Loucy (cell line): ENCODE measurements around the gene ECT2.

Source experiments
- CTCF ChIP-seq: fragments of 200-600 bp; sonication (generic); conservative IDR thresholded peaks from 2 replicates; pipeline ENCODE4 v1.5.1; 2014; ENCODE audit warnings: mild to moderate bottlenecking, antibody characterized with exemption, low read length
- EZH2phosphoT487 ChIP-seq: fragments of 200-600 bp; IDR thresholded peaks from 2 replicates; pipeline ENCODE4 v1.6.1; 2018; ENCODE audit warnings: antibody characterized with exemption, mild to moderate bottlenecking, moderate library complexity, borderline replicate concordance

GRCh38 chr3:172840463-172840862, 89.9 kb downstream of the ECT2 start:
- TF ChIP-seq CTCF (no peak), EZH2phosphoT487 (no peak)
